H1 (cell line): ENCODE results near the gene LRBA. TPM values are rescaled to one million over a fixed set of nuclear protein-coding genes. Genes with fewer than 3 reads are reported as not detected.

Experiments
- CTCF ChIA-PET: fragments of 300-600 bp; sonication (Branson Sonifier 250); formaldehyde crosslinking; loops from one replicate; lab custom pipeline; 2021; ENCODE audit not compliant: partially characterized antibody; lab: Charles Lee
- POLR2A ChIA-PET: fragments of 300-600 bp; sonication (Branson Sonifier 250); formaldehyde crosslinking; loops from one replicate; lab custom pipeline; 2021; ENCODE audit warnings: inconsistent platforms; ENCODE audit not compliant: partially characterized antibody; lab: Charles Lee
- DNase-seq, 2 experiments: peaks; one replicate each; pipeline versions ENCODE4 v3.0.0 to v3.0.0-alpha.2; 2010 to 2022; ENCODE audit warnings: low spot score in 2 of 2, low read depth in 1 of 2, mixed read lengths in 1 of 2
- FAIRE-seq: peaks from 2 replicates; lab custom pipeline; 2011; peaks lifted over from hg19 to GRCh38; lab: Jason Lieb, UNC
- H2AFZ ChIP-seq: 2 replicates; pipeline ENCODE4 v1.8.1; 2012; ENCODE audit warnings: low read length, inconsistent platforms
- H2AK5ac ChIP-seq: 2 replicates; pipeline ENCODE4 v1.6.1; 2013; ENCODE audit warnings: low read depth, low read length
- H2BK120ac ChIP-seq: replicated peaks from 2 replicates; pipeline ENCODE3; 2013; ENCODE audit warnings: low read depth, low read length, inconsistent platforms
- H2BK12ac ChIP-seq: 2 replicates; pipeline ENCODE4 v1.6.1; 2013; ENCODE audit warnings: low read depth, low read length
- H2BK15ac ChIP-seq: 2 replicates; pipeline ENCODE4 v1.6.1; 2013; ENCODE audit warnings: low read length
- H2BK20ac ChIP-seq: 2 replicates; pipeline ENCODE4 v1.6.1; 2013; ENCODE audit warnings: low read length
- H2BK5ac ChIP-seq: 2 replicates; pipeline ENCODE4 v1.6.1; 2013; ENCODE audit warnings: low read depth, low read length
- H3K14ac ChIP-seq: 2 replicates; pipeline ENCODE4 v1.6.1; 2013; ENCODE audit warnings: inconsistent platforms; ENCODE audit not compliant: insufficient read length
- H3K18ac ChIP-seq: 2 replicates; pipeline ENCODE4 v1.6.1; 2013; ENCODE audit warnings: low read length; ENCODE audit errors: extremely low read depth
- H3K23ac ChIP-seq: 2 replicates; pipeline ENCODE4 v1.6.1; 2013; ENCODE audit warnings: inconsistent platforms; ENCODE audit not compliant: insufficient read length
- H3K23me2 ChIP-seq: 2 replicates; pipeline ENCODE4 v1.6.1; 2013; ENCODE audit warnings: low read depth, low read length
- H3K27ac ChIP-seq: 2 replicates; pipeline ENCODE4 v1.6.1; 2011; ENCODE audit warnings: low read depth, low read length, inconsistent platforms
- H3K27me3 ChIP-seq, 4 experiments: replicated peaks in 1 of 4; 1 replicate in 1 of 4; 2 replicates in 3 of 4; pipeline versions ENCODE4 v1.6.1 to v1.8.1; 2011 to 2013; ENCODE audit warnings: low read length in 3 of 4, mild to moderate bottlenecking in 3 of 4, inconsistent platforms in 2 of 4, mixed read lengths in 2 of 4, moderate library complexity in 1 of 4; ENCODE audit not compliant: control insufficient read depth in 3 of 4, insufficient read depth in 3 of 4; ENCODE audit errors: extremely low read depth in 1 of 4
- H3K36me3 ChIP-seq, 4 experiments: 2 replicates each; pipeline versions ENCODE4 v1.6.1 to v1.8.1; 2011 to 2013; ENCODE audit warnings: mild to moderate bottlenecking in 4 of 4, low read length in 3 of 4, moderate library complexity in 2 of 4, control low read depth in 1 of 4, inconsistent platforms in 1 of 4; ENCODE audit not compliant: insufficient read depth in 4 of 4, control insufficient read depth in 2 of 4
- H3K4ac ChIP-seq: replicated peaks from 2 replicates; pipeline ENCODE3; 2013; ENCODE audit warnings: low read length, low read depth, mixed read lengths, inconsistent platforms; ENCODE audit not compliant: insufficient read length
- H3K4me1 ChIP-seq, 4 experiments: replicated peaks in 1 of 4; 1 replicate in 1 of 4; 2 replicates in 3 of 4; pipeline versions ENCODE4 v1.6.1 to v1.8.1; 2011 to 2013; ENCODE audit warnings: low read length in 3 of 4, inconsistent platforms in 2 of 4, mixed read lengths in 1 of 4; ENCODE audit not compliant: insufficient read depth in 4 of 4, control insufficient read depth in 3 of 4
- H3K4me2 ChIP-seq, 2 experiments: 2 replicates each; pipeline versions ENCODE4 v1.6.1 to v1.8.1; 2011 to 2013; ENCODE audit warnings: low read depth in 2 of 2, low read length in 2 of 2, control low read depth in 1 of 2, inconsistent platforms in 1 of 2, mild to moderate bottlenecking in 1 of 2; ENCODE audit not compliant: insufficient read depth in 1 of 2
- H3K4me3 ChIP-seq, 4 experiments: fragments of 200-600, 300-600 bp in 1 of 4; sonication (generic), shearing (Covaris generic), sonication (Bioruptor Twin) in 1 of 4; 2 replicates each; pipeline versions ENCODE4 v1.5.1 to v1.8.1; 2011 to 2016; ENCODE audit warnings: low read length in 4 of 4, low read depth in 3 of 4, control low read depth in 2 of 4, inconsistent platforms in 2 of 4, mild to moderate bottlenecking in 2 of 4, mixed read lengths in 1 of 4, moderate library complexity in 1 of 4; ENCODE audit not compliant: insufficient read depth in 2 of 4; ENCODE audit errors: extremely low read depth in 1 of 4
- H3K56ac ChIP-seq: replicated peaks from 2 replicates; pipeline ENCODE3; 2013; ENCODE audit warnings: low read depth, mild to moderate bottlenecking, mixed read lengths, low read length, inconsistent platforms; ENCODE audit not compliant: insufficient read length
- H3K79me1 ChIP-seq: 2 replicates; pipeline ENCODE4 v1.6.1; 2013; ENCODE audit warnings: low read depth, low read length, control low read depth
- H3K79me2 ChIP-seq, 2 experiments: 2 replicates each; pipeline versions ENCODE4 v1.6.1 to v1.8.1; 2012 to 2013; ENCODE audit warnings: low read length in 2 of 2, mild to moderate bottlenecking in 2 of 2, inconsistent platforms in 1 of 2; ENCODE audit not compliant: insufficient read depth in 2 of 2, control insufficient read depth in 1 of 2
- H3K9ac ChIP-seq, 4 experiments: replicated peaks in 1 of 4; 1 replicate in 1 of 4; 2 replicates in 3 of 4; pipeline versions ENCODE4 v1.6.1 to v1.8.1; 2011 to 2013; ENCODE audit warnings: low read depth in 3 of 4, low read length in 3 of 4, control low read depth in 2 of 4, mild to moderate bottlenecking in 2 of 4, moderate library complexity in 2 of 4, inconsistent platforms in 1 of 4; ENCODE audit errors: extremely low read depth in 1 of 4
- H3K9me3 ChIP-seq, 2 experiments: 2 replicates each; pipeline versions ENCODE4 v1.6.1 to v1.8.1; 2012 to 2013; ENCODE audit warnings: mild to moderate bottlenecking in 2 of 2, moderate library complexity in 2 of 2, control low read depth in 1 of 2, inconsistent platforms in 1 of 2, low read depth in 1 of 2, low read length in 1 of 2, mixed read lengths in 1 of 2; ENCODE audit not compliant: insufficient read depth in 2 of 2
- H4K20me1 ChIP-seq, 2 experiments: replicated peaks in 1 of 2; 2 replicates each; pipeline versions ENCODE3 to v1.8.1; 2011 to 2013; ENCODE audit warnings: inconsistent platforms in 2 of 2, low read length in 2 of 2, mild to moderate bottlenecking in 1 of 2; ENCODE audit not compliant: insufficient read depth in 2 of 2, control insufficient read depth in 1 of 2
- H4K5ac ChIP-seq: 2 replicates; pipeline ENCODE4 v1.6.1; 2013; ENCODE audit warnings: low read length, low read depth, mixed read lengths, inconsistent platforms; ENCODE audit not compliant: insufficient read length
- H4K8ac ChIP-seq: 2 replicates; pipeline ENCODE4 v1.8.0; 2013; ENCODE audit warnings: mild to moderate bottlenecking, moderate library complexity, low read length, inconsistent platforms; ENCODE audit not compliant: insufficient read depth; ENCODE audit errors: extremely low read depth
- H4K91ac ChIP-seq: replicated peaks from 2 replicates; pipeline ENCODE3; 2013; ENCODE audit warnings: low read length, mixed read lengths, inconsistent platforms; ENCODE audit not compliant: insufficient read length
- CEBPB ChIP-seq: IDR thresholded peaks from 2 replicates; pipeline ENCODE4 v1.6.1; 2012; ENCODE audit warnings: low read depth, low read length
- KDM4A ChIP-seq: IDR thresholded peaks from one replicate; pipeline ENCODE4 v1.7.1; 2012; ENCODE audit warnings: low read depth, mild to moderate bottlenecking, moderate library complexity, low read length, inconsistent platforms; ENCODE audit not compliant: severe bottlenecking
- PHF8 ChIP-seq: fragments of 200-600 bp; sonication (generic); conservative IDR thresholded peaks from 2 replicates; pipeline ENCODE4 v1.7.1; 2012; ENCODE audit warnings: low read depth, mild to moderate bottlenecking, inconsistent platforms, low read length, moderate library complexity
- WGBS, 2 experiments: shearing (Covaris generic) in 1 of 2; methylation state at CpG; one replicate each; pipeline versions ENCODE4 v1.1.6 to v1.1.7; 2013 to 2015; ENCODE audit warnings: low lambda C conversion rate in 2 of 2, mixed read lengths in 2 of 2, inconsistent platforms in 1 of 2, low coverage in 1 of 2, missing lambda C conversion rate in 1 of 2; ENCODE audit not compliant: insufficient replicate concordance in 2 of 2, insufficient coverage in 1 of 2, insufficient read length in 1 of 2; ENCODE audit errors: extremely low coverage in 1 of 2, missing lambda C conversion rate in 1 of 2; 5-methylcytosine and 5-hydroxymethylcytosine counted together
- polyA plus RNA-seq, 7 experiments: library from polyadenylated mRNA; depleted of rRNA in 3 of 7; stranded (reverse) in 5 of 7; unstranded in 2 of 7; fragments of >200 nt in 5 of 7; fragments of 200-250 nt in 2 of 7; gene quantifications; 1 replicate in 5 of 7; 2 replicates in 1 of 7; 4 replicates in 1 of 7; pipeline versions ENCODE4 v1.2.1 to v1.2.3, GENCODE V29; 2011 to 2013; ENCODE audit warnings: missing spikeins in 2 of 7, mixed read lengths in 2 of 7
- total RNA-seq: library from RNA; stranded (reverse); fragmentation: NEBNext Ultra II Directional; extraction: Animal tissue kit (Norgen Biotek cat#: 25700); gene quantifications from 2 replicates; pipeline ENCODE4 v1.2.1, GENCODE V29; 2021

LRBA gene
- total and polyA plus RNA-seq, 2 of the 8 experiments (the other 6 are each of a cell fraction or from before 2014, with no cell fraction given) = 54.6 to 83.2 TPM

GRCh38 chr4:150264595-150265161 lies 750.4 kb downstream of the LRBA start:
- Histone ChIP-seq H2BK5ac (no peak overlapping the region), H3K18ac (no peak overlapping the region), H4K91ac (no peak overlapping the region), H2BK15ac (no peak overlapping the region), H3K9me3 (no peaks in the 10 kb centered on the region), H3K4me2 (no peak overlapping the region), H3K23ac (no peak overlapping the region), H3K4me3 (no peak overlapping the region), H2BK12ac (no peak overlapping the region), H2AK5ac (no peak overlapping the region), H3K27me3 (no peaks in the 10 kb centered on the region), H3K9ac (no peak overlapping the region), H2BK120ac (no peak overlapping the region), H3K23me2 (no peaks in the 10 kb centered on the region), H3K27ac (no peak overlapping the region), H3K79me1 (no peaks in the 10 kb centered on the region), H3K56ac (no peak overlapping the region), H2BK20ac (no peak overlapping the region), H2AFZ (no peak overlapping the region), H3K14ac (no peak overlapping the region), H4K20me1 (no peaks in the 10 kb centered on the region), H3K79me2 (no peaks in the 10 kb centered on the region), H3K36me3 (peaks cover 0 to 3% (median 0%) of the 10 kb centered on the region in 4 experiments; a peak in 2 of 8 replicates), H3K4me1 (peaks cover 0 to 4% (median 1%) of the 10 kb centered on the region in 4 experiments; a peak in 3 of 7 replicates)
- FAIRE-seq = no peak
- no peak for DNase-seq
- POLR2A ChIA-PET = no interaction called here
- CTCF ChIA-PET = interaction anchor here (0.7 to 1.0 kb wide), 2 partner anchors 11 to 16 kb away, joined by 3 read pairs; no protein-coding TSS in a partner anchor
- TF ChIP-seq CEBPB = no peak
- no peak for TF ChIP-seq PHF8
- TF ChIP-seq KDM4A = no peak
- TF ChIP-seq, all 59 proteins: peak for 0
- no peak overlapping the region for H3K4ac ChIP-seq
- WGBS, 2 experiments = 79% methylated on average over 6 of the region's 6 CpGs; no CpG with 5 or more reads in 1 of the 2 experiments
- H4K8ac ChIP-seq = no peak overlapping the region
- no peak overlapping the region for H4K5ac ChIP-seq
